B cell (primary cell): ENCODE data around the gene CHCHD1. TPM values are rescaled to one million over a fixed set of nuclear protein-coding genes. Genes with fewer than 3 reads are reported as not detected.
A peak's percentile ranks its signal among the peaks of the same experiment; 100 is the strongest.

ENCODE experiments used
- ATAC-seq: fragments of 200-7000 bp; cut with Tn5 transposase; one replicate; pipeline ENCODE4 v1.10.0; 2021; ENCODE audit warnings: low read depth, mild to moderate bottlenecking, moderate number of reproducible peaks, moderate library complexity
- CTCF ChIA-PET: fragments of 350-600 bp; sonication (Branson Sonifier 250); formaldehyde crosslinking; loops from one replicate; lab custom pipeline; 2021; ENCODE audit warnings: antibody characterized with exemption, inconsistent platforms; lab: Charles Lee
- POLR2A ChIA-PET: fragments of 350-600 bp; sonication (Branson Sonifier 250); formaldehyde crosslinking; loops from one replicate; lab custom pipeline; 2021; ENCODE audit warnings: antibody characterized with exemption; lab: Charles Lee
- DNase-seq: peaks from one replicate; pipeline ENCODE4 v3.0.0; 2013
- H2AFZ ChIP-seq: 2 replicates; pipeline ENCODE4 v1.6.1; 2012; ENCODE audit warnings: mild to moderate bottlenecking, low read depth, low read length; ENCODE audit not compliant: insufficient read depth, poor library complexity, severe bottlenecking
- H3K27ac ChIP-seq, 2 donors: 1 replicate in 1 of 2; 2 replicates in 1 of 2; pipeline ENCODE4 v1.5.1; 2012 to 2013; ENCODE audit warnings: low read length in 2 of 2, mild to moderate bottlenecking in 2 of 2, moderate library complexity in 1 of 2
- H3K27me3 ChIP-seq, 4 experiments: fragments of 200-600 bp in 1 of 4; sonication (generic) in 1 of 4; replicated peaks in 1 of 4; 1 replicate in 2 of 4; 2 replicates in 2 of 4; pipeline versions ENCODE4 v1.6.1 to v1.7.0; 2013 to 2016; ENCODE audit warnings: low read length in 3 of 4, mild to moderate bottlenecking in 2 of 4, mixed read lengths in 1 of 4, moderate library complexity in 1 of 4; ENCODE audit not compliant: insufficient read depth in 4 of 4, control insufficient read depth in 3 of 4; ENCODE audit errors: control extremely low read depth in 1 of 4
- H3K36me3 ChIP-seq, 2 experiments: replicated peaks in 1 of 2; 1 replicate in 1 of 2; 2 replicates in 1 of 2; pipeline versions ENCODE4 v1.6.1 to v1.7.1; 2013; ENCODE audit warnings: low read length in 1 of 2; ENCODE audit not compliant: insufficient read depth in 2 of 2, control insufficient read depth in 1 of 2; ENCODE audit errors: control extremely low read depth in 1 of 2, extremely low read depth in 1 of 2
- H3K4me1 ChIP-seq, 2 donors: fragments of 200-600 bp in 1 of 2; sonication (generic) in 1 of 2; 1 replicate in 1 of 2; 2 replicates in 1 of 2; pipeline versions ENCODE4 v1.5.1 to v1.6.1; 2013 to 2017; ENCODE audit warnings: low read length in 2 of 2; ENCODE audit not compliant: control insufficient read depth in 2 of 2, insufficient read depth in 2 of 2
- H3K4me2 ChIP-seq: replicated peaks from 2 replicates; pipeline ENCODE3; 2012; ENCODE audit warnings: mild to moderate bottlenecking, low read depth, low read length; ENCODE audit not compliant: poor library complexity, severe bottlenecking
- H3K4me3 ChIP-seq, 5 experiments: fragments of 200-600 bp in 1 of 5; sonication (generic) in 1 of 5; 1 replicate in 3 of 5; 2 replicates in 2 of 5; pipeline versions ENCODE4 v1.5.1 to v1.7.0; 2011 to 2016; ENCODE audit warnings: low read length in 4 of 5, mild to moderate bottlenecking in 4 of 5, low read depth in 2 of 5, control low read depth in 1 of 5, moderate library complexity in 1 of 5; ENCODE audit not compliant: insufficient read depth in 1 of 5; ENCODE audit errors: control extremely low read depth in 1 of 5, extremely low read depth in 1 of 5
- H3K79me2 ChIP-seq: fragments of 200-600 bp; sonication (generic); one replicate; pipeline ENCODE4 v1.6.0; 2016; ENCODE audit warnings: low read length; ENCODE audit not compliant: control insufficient read depth, insufficient read depth
- H3K9ac ChIP-seq: fragments of 200-600 bp; sonication (generic); 2 replicates; pipeline ENCODE4 v1.6.1; 2017; ENCODE audit warnings: mild to moderate bottlenecking, low read length, moderate library complexity
- H3K9me3 ChIP-seq, 3 donors: one replicate each; pipeline versions ENCODE4 v1.6.1 to v1.7.1; 2013; ENCODE audit warnings: low read length in 2 of 3; ENCODE audit not compliant: control insufficient read depth in 2 of 3, insufficient read depth in 1 of 3; ENCODE audit errors: control extremely low read depth in 1 of 3
- H4K20me1 ChIP-seq: 2 replicates; pipeline ENCODE4 v1.6.0; 2012; ENCODE audit warnings: mild to moderate bottlenecking, low read length; ENCODE audit not compliant: insufficient read depth, control insufficient read depth, poor library complexity, severe bottlenecking
- H3K27ac Mint-ChIP-seq: one replicate; pipeline ENCODE4 v1.8.0; 2021; ENCODE audit warnings: mixed read lengths
- H3K27me3 Mint-ChIP-seq: one replicate; pipeline ENCODE4 v1.8.0; 2021; ENCODE audit warnings: mixed read lengths
- H3K4me1 Mint-ChIP-seq: one replicate; pipeline ENCODE4 v1.8.0; 2021; ENCODE audit warnings: mixed read lengths
- H3K4me3 Mint-ChIP-seq: one replicate; pipeline ENCODE4 v1.8.0; 2021; ENCODE audit warnings: mixed read lengths
- H3K9me3 Mint-ChIP-seq: one replicate; pipeline ENCODE4 v1.8.0; 2022; ENCODE audit warnings: mixed read lengths; ENCODE audit not compliant: insufficient read depth
- CTCF ChIP-seq: fragments of 200-600 bp; IDR thresholded peaks from one replicate; pipeline ENCODE4 v1.8.0; 2022; ENCODE audit warnings: antibody characterized with exemption, mild to moderate bottlenecking
- EZH2 ChIP-seq: IDR thresholded peaks from 2 replicates; pipeline ENCODE4 v1.6.1; 2012; ENCODE audit warnings: borderline replicate concordance, low read depth, mild to moderate bottlenecking, moderate library complexity, low read length; ENCODE audit not compliant: insufficient read depth, poor library complexity, severe bottlenecking
- WGBS: methylation state at CpG from one replicate; pipeline ENCODE4 v1.1.5; 2013; ENCODE audit warnings: missing lambda C conversion rate; ENCODE audit not compliant: insufficient coverage; 5-methylcytosine and 5-hydroxymethylcytosine counted together
- intact Hi-C: fragments of 100-400 bp; cut with micrococcal nuclease; formaldehyde crosslinking; loops from one replicate; pipeline ENCODE4 v1.10.0; 2022
- polyA plus RNA-seq: library from polyadenylated mRNA; depleted of rRNA; stranded (reverse); fragments of >200 nt; gene quantifications from 2 replicates; pipeline ENCODE4 v1.2.3, GENCODE V29; 2012
- total RNA-seq, 2 donors: library from RNA; stranded (reverse); fragments of 120-200 nt in 1 of 2; gene quantifications; 1 replicate in 1 of 2; 2 replicates in 1 of 2; pipeline versions ENCODE4 v1.2.3 to v1.2.4, GENCODE V29; 2013 to 2022

CHCHD1 gene
- total and polyA plus RNA-seq, 2 donors (not counting 1 experiment from before 2014, with no cell fraction given) = 11.9 to 14.7 TPM

GRCh38 chr10:73744664-73744975 lies 37.2 kb upstream of the CHCHD1 start:
- peak overlapping the region; percentile 81 for H3K4me2 ChIP-seq
- peak overlapping the region; percentile 98 for H2AFZ ChIP-seq
- peak overlapping the region; percentile 98 for H3K9ac ChIP-seq
- H3K27ac ChIP-seq = peak overlapping the region; percentile 88 to 99
- ChIA-PET CTCF (interaction anchor here (0.7 to 1.0 kb wide), 2 partner anchors 29 to 105 kb away, joined by 4 read pairs; no protein-coding TSS in a partner anchor), POLR2A (interaction anchor here (1.6 to 3.5 kb wide), 3 partner anchors 14 to 28 kb away, joined by 5 to 31 read pairs (median 15); a partner anchor contains a TSS)
- H3K36me3 ChIP-seq = peaks cover 2 to 14% of the 10 kb centered on the region in 2 experiments
- H3K27me3 Mint-ChIP-seq = no peaks in the 10 kb centered on the region
- no peaks in the 10 kb centered on the region for H3K27me3 ChIP-seq
- ATAC-seq (no peak), DNase-seq (no peak)
- peaks cover 5% of the 10 kb centered on the region for H4K20me1 ChIP-seq
- H3K4me3 ChIP-seq = peak overlapping the region; percentile 89 to 99 (median 95)
- H3K9me3 ChIP-seq = no peaks in the 10 kb centered on the region
- H3K4me1 ChIP-seq = peaks cover 18 to 26% of the 10 kb centered on the region in 2 donors
- 0% methylated on average over 6 of the region's 10 CpGs for WGBS
- H3K9me3 Mint-ChIP-seq = no peaks in the 10 kb centered on the region
- H3K79me2 ChIP-seq = peaks cover 84% of the 10 kb centered on the region
- H3K4me1 Mint-ChIP-seq = peaks cover 38% of the 10 kb centered on the region
- intact Hi-C loops = loop anchor here (1.0 to 5.0 kb wide), 7 partner anchors 14 to 577 kb away; partner anchors contain the start of genes ECD, FAM149B1, NDST2 and PPP3CB
- TF ChIP-seq EZH2 (no peak), CTCF (no peak)
- H3K4me3 Mint-ChIP-seq = peak overlapping the region; percentile 100
- peak overlapping the region; percentile 100 for H3K27ac Mint-ChIP-seq

GRCh38 chr10:73746721-73747120 lies 35.1 kb upstream of the CHCHD1 start:
- Histone ChIP-seq H4K20me1 (peaks cover 25% of the 10 kb centered on the region), H3K4me2 (no peak overlapping the region), H3K36me3 (peaks cover 7 to 35% of the 10 kb centered on the region in 2 experiments), H3K9ac (no peak overlapping the region), H3K79me2 (peaks cover 93% of the 10 kb centered on the region), H3K9me3 (no peaks in the 10 kb centered on the region), H2AFZ (no peak overlapping the region), H3K4me3 (no peak overlapping the region), H3K27me3 (no peaks in the 10 kb centered on the region), H3K4me1 (peaks cover 22 to 26% of the 10 kb centered on the region in 2 donors), H3K27ac (no peak overlapping the region)
- WGBS = 88% methylated on average over 1 of the region's 2 CpGs
- no peak overlapping the region for H3K27ac Mint-ChIP-seq
- no peaks in the 10 kb centered on the region for H3K27me3 Mint-ChIP-seq
- CTCF ChIA-PET = interaction anchor here (0.6 kb wide), 1 partner anchor 1895 kb away, joined by 4 read pairs; no protein-coding TSS in a partner anchor
- H3K4me1 Mint-ChIP-seq = peaks cover 49% of the 10 kb centered on the region
- TF ChIP-seq EZH2 (no peak), CTCF (no peak)
- intact Hi-C loops = no loop called here
- POLR2A ChIA-PET = interaction anchor here (0.5 kb wide), 1 partner anchor 419 kb away, joined by 3 read pairs; no protein-coding TSS in a partner anchor
- DNase-seq = no peak
- H3K4me3 Mint-ChIP-seq = peak overlapping the region; percentile 48
- no peak for ATAC-seq
- H3K9me3 Mint-ChIP-seq = no peaks in the 10 kb centered on the region
